ENCODE data around the gene FAM111A.

GRCh38 chr11:59138643-59139042 lies 4.0 kb upstream of the FAM111A start:
- TF ChIP-seq CTCF (conservative IDR thresholded peaks at IDR 0.05; ENCODE audit: low read depth, low read length) (no peak), EZH2 (IDR thresholded peaks at IDR 0.05; ENCODE audit: low read length, unreplicated experiment) (no peak), EZH2phosphoT487 (IDR thresholded peaks at IDR 0.05; ENCODE audit: borderline replicate concordance, low read length) (no peak)

Measured in PC-3 (cell line).